Measurements from ENCODE around the gene RGPD8.

The RGPD8 gene

GRCh38 chr2:112322919-112323318, 110.5 kb downstream of the RGPD8 start:
- no peak for DNase-seq

DNA sequence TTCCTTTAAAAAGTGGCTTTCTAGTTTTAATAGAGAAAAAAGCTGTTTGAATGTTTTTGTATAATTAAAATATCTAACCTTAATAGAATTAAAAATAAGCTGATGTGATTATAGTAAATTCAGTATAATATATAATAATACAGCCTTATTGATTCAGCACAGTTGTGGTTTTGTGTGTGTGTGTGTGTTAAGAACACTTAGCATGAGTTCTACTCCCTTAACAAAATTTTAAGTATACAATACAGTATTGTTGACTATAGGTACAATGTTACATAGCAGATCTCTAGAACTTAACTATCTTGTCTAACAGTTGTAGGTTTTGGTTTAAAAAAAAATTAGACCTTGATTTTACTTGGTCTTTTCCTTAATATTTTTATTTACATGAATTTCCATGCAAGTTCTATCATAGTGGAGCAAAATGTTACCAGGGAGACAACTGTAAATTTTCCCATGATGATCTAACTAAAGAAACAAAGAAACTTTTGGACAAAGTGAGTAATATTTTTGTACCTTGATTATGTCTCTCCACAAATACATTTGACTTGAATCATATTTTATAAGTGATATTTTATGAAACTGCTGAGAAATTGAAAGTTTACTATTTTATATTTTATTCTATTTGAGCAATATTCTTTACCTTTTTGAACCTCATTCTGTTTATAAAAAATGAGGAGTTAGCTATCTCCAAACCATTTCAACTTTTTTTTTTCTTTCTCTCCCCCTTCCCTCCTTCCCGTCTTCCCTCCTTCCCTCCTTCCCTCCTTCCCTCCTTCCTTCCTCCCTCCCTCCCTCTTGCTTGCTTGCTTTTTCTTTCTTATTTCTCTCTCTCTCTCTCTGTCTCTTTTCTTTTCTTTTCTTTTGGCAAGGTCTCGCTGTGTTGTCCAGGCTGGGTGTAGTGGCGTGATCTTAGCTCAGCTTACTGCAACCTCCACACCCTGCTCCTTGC, 111.8 kb downstream of the RGPD8 start:
- no peak for DNase-seq

All from NCI-H2029 (cell line).